Measurements from ENCODE around the gene FGFR3.

FGFR3 gene

GRCh38 chr4:1770245-1770644 is 22.8 kb upstream of the FGFR3 start:
- DNase-seq (ENCODE audit: low read depth), result no peak

GRCh38 chr4:1770791-1771231 is 22.3 kb upstream of the FGFR3 start:
- no peak for DNase-seq (ENCODE audit: low read depth)

GRCh38 chr4:1771555-1772305 is 21.4 kb upstream of the FGFR3 start:
- no peak for DNase-seq (ENCODE audit: low read depth)

GRCh38 chr4:1772853-1773538 is 20.1 kb upstream of the FGFR3 start:
- DNase-seq (ENCODE audit: low read depth), result no peak

GRCh38 chr4:1773754-1774153 is 19.3 kb upstream of the FGFR3 start:
- no peak for DNase-seq (ENCODE audit: low read depth)

- no peak for DNase-seq (ENCODE audit: low read depth)
These were observed 17.2 kb upstream of the FGFR3 start for GRCh38 chr4:1775731-1776500.

- no peak for DNase-seq (ENCODE audit: low read depth)
These were observed 16.5 kb upstream of the FGFR3 start for GRCh38 chr4:1776521-1777161.

- no peak for DNase-seq (ENCODE audit: low read depth)
These were observed 15.1 kb upstream of the FGFR3 start for GRCh38 chr4:1777822-1778641.

GRCh38 chr4:1778642-1779392 is 14.3 kb upstream of the FGFR3 start:
- no peak for DNase-seq (ENCODE audit: low read depth)

- DNase-seq (ENCODE audit: low read depth), result no peak
These were observed 13.3 kb upstream of the FGFR3 start for GRCh38 chr4:1779588-1780382.

GRCh38 chr4:1780435-1780834 is 12.7 kb upstream of the FGFR3 start:
- no peak for DNase-seq (ENCODE audit: low read depth)

- DNase-seq (ENCODE audit: low read depth), result no peak
These were observed 10.1 kb upstream of the FGFR3 start for GRCh38 chr4:1783015-1783414.

- DNase-seq (ENCODE audit: low read depth), result no peak
These were observed 9.1 kb upstream of the FGFR3 start for GRCh38 chr4:1783970-1784369.

- no peak for DNase-seq (ENCODE audit: low read depth)
These were observed 8.7 kb upstream of the FGFR3 start for GRCh38 chr4:1784395-1784788.

GRCh38 chr4:1784789-1785591 is 8.1 kb upstream of the FGFR3 start:
- no peak for DNase-seq (ENCODE audit: low read depth)

GRCh38 chr4:1785592-1785991 is 7.5 kb upstream of the FGFR3 start:
- no peak for DNase-seq (ENCODE audit: low read depth)

- no peak for DNase-seq (ENCODE audit: low read depth)
These were observed 6.3 kb upstream of the FGFR3 start for GRCh38 chr4:1786544-1787362.

- no peak for DNase-seq (ENCODE audit: low read depth)
These were observed 5.5 kb upstream of the FGFR3 start for GRCh38 chr4:1787411-1788077.

Measured in activated T-cell treated with anti-CD3 and anti-CD28 coated beads for 24 hours (primary cell).